Measurements from ENCODE around the gene DPYD. TPM values are rescaled to one million over a fixed set of nuclear protein-coding genes. Genes with fewer than 3 reads are reported as not detected.

The DPYD gene
- total RNA-seq, 1 donor from 2014 or later, result 45.7 TPM

GRCh38 chr1:97433094-97433823, 487.6 kb downstream of the DPYD start:
- intact Hi-C loops (cut with DNase I), result no loop called here
- no peak for DNase-seq (ENCODE audit: low spot score)
- peak; percentile 88 for ATAC-seq

DNA sequence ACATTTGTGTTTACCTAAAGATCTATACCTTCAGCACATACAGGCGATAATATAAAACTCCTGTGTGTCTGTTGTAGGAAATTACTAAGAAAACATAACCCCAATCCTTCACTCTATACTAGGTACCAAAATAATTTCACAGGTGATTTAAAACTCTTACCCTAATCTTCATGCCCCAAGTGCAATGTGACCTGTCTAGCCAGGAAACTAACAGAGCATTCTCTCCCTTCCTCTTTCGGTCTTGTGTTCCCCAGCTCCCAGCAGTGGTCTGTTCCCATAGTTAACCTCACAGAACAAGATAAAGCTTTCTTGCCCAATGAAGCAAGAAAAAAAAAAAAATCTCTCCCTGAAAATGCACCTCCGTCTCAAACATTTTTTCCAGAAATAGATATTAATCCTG, 493.5 kb downstream of the DPYD start:
- ATAC-seq, result no peak
- no peak for DNase-seq (ENCODE audit: low spot score)
- intact Hi-C loops (cut with DNase I), result no loop called here

- intact Hi-C loops (cut with DNase I), result loop anchor here (5.0 kb wide), 1 partner anchor 733 kb away; no protein-coding TSS in a partner anchor
- ATAC-seq, result no peak
Observed at GRCh38 chr1:97424209-97424608, 496.6 kb downstream of the DPYD start.

DNA sequence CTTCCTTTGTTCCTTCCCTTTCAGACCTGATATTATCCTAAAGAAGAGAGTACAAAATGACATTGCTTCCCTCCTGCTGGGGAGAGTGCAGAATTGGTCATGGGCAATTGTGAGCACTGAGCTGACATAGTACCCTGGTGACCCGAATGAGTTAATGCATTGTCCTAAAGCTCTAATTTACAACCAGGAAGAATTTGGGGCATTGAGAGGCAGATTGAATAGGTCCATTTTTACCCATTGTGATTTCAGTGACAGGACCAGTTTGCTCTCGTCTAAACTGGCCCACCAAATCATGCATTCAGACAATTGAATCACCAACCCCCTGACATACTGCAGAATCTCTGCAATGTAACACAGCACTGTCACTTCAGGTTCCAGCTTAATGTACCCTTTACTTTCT, 497.4 kb downstream of the DPYD start:
- DNase-seq (ENCODE audit: low spot score), result no peak
- intact Hi-C loops (cut with DNase I), result loop anchor here (5.0 kb wide), 1 partner anchor 734 kb away; no protein-coding TSS in a partner anchor
- no peak for ATAC-seq

More at GRCh38 chr1:97424209-97424608, 496.6 kb downstream of the DPYD start:
- DNase-seq (ENCODE audit: low spot score), result no peak

DNA sequence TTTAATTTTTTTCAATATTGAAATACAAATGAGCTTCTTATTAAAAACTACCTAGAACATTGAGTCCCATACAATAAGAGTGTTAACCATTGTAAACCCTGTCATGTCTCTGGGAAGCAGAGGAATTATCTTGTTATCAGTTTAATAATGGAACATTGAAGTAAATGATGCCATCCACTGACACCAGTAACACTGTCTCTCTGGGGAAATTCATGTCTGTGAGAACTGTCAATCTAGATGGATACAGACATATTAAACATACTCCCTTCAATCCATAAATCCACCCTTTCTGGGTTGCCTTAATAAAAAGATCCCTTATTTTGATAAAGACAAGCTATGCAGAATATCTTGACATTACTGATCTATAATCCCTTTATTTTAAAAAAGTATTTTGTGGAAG, 503.2 kb downstream of the DPYD start:
- ATAC-seq (no peak), DNase-seq (ENCODE audit: low spot score) (no peak)
- intact Hi-C loops (cut with DNase I), result no loop called here

DNA sequence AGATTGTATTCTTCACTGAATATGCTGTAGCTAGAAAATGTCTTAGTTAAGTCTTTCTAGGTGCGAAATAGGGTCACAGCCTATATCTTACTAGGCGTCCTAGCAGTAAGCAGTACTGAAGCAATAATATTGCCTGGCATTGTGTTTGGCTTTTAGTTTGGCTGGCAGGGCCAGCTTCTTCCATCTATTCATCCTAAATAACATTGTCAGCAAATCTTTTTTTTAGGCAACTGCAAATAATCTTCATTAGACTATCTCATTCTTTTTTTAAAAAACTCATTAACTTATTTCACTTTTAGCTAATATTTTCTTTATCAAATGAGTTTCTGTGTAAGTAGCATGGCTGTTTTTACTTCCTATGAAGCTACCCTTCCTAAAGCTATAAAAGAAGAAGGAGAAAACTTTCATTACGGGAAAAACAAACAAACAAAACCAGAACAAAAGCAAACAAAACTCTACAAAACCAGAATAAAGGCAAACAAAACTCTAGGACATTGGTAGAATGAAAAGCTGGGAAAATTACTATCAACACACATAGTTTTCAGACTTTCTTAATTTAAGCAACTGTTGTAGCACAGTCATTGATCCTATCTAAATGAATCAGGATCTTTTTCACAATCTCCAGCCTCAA, 506.0 kb downstream of the DPYD start:
- intact Hi-C loops (cut with DNase I), result no loop called here
- DNase-seq (ENCODE audit: low spot score) (no peak), ATAC-seq (no peak)

DNA sequence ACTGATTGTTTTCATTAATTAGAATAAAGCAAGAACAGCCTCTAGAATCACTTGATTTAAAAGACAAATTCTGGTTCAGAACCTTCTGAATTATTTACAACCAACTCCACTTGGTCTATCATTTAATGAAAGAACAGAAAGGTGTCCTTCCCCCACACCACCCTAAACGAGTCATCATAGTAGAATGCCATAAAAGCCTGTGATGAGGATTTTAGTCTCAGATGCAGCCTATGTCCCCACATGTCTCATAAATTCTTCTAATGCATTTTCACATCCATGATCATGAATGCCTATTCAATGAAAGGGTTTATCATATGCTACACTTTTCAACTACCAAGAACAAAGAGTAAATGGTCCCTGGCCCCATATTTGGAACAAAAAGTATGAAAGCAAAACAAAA, 508.1 kb downstream of the DPYD start:
- DNase-seq (ENCODE audit: low spot score), result no peak
- no peak for ATAC-seq
- intact Hi-C loops (cut with DNase I), result no loop called here

DNA sequence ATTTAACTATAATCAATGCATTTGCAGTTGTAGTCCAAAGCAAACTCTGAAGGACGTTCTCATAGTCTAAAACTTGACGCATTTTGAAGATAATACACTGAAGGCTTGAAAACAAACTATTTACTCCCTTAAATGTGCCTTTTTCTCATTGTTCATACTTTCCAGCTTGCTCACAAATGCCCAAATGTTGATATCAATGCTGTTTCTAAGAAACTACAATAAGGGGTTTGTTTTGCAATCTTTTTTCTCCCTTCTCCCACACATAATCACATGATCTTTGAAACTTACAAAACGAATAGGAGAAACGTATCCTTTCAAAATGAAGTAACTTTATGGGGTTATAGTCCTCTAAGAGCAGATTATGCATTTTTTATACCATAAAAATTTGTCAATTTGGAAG, 508.7 kb downstream of the DPYD start:
- intact Hi-C loops (cut with DNase I), result no loop called here
- DNase-seq (ENCODE audit: low spot score), result no peak
- ATAC-seq, result peak; percentile 70

- intact Hi-C loops (cut with DNase I), result no loop called here
- DNase-seq (ENCODE audit: low spot score), result no peak
- ATAC-seq, result no peak
Observed at GRCh38 chr1:97396463-97396862, 524.4 kb downstream of the DPYD start.

DNA sequence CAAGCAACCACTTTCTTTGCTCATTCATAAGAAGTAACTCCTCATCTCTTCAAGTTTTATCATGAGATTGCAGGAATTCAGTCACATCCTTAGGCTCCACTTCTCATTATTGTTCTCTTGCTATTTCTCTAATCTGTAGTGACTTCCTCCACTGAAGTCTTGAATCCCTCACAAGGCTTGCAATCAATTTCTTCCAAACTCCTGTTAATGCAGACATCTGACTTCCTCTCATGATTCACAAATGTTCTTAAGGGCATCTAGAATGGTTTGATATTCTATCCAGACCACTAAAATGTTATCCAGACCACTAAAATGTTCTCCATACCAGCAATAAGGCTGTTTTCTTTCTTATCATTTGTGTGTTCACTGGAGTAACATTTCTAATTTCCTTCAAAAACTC, 528.1 kb downstream of the DPYD start:
- intact Hi-C loops (cut with DNase I), result no loop called here
- no peak for ATAC-seq
- DNase-seq (ENCODE audit: low spot score), result no peak

GRCh38 chr1:97385536-97386277, 535.1 kb downstream of the DPYD start:
- ATAC-seq, result no peak
- no peak for DNase-seq (ENCODE audit: low spot score)
- intact Hi-C loops (cut with DNase I), result no loop called here

DNA sequence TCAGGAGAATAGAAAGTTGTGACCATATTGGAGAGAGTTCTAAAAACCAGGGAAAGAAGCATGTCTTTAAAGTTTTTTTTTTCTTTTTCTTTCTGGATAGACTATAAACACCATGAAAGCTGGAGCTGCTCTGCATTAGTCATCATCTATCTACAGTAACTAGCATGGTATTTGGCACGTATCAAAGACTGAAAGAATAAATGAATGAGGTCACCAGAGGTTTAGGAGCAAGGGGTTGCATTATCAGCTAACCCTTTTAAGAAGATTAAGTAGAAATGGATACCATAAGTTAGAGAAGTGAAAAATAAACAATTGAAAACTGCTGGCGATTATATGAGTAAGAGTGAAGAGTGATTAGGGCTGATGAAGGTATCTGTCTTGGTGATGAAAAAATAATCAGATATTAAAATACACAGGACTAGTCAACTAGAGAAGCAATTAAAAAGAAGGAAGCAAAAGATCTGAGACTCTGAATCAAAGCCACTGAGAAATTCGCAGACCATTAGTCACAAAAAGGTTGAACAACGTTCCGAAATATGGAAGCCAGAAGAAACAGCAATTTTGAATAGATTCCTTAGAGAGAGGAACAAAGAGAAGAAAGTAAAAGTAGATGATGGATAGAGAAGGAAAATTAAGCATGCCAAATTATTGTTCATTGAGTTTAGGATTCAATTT, 536.4 kb downstream of the DPYD start:
- no peak for DNase-seq (ENCODE audit: low spot score)
- intact Hi-C loops (cut with DNase I), result no loop called here
- ATAC-seq, result no peak

- intact Hi-C loops (cut with DNase I), result no loop called here
Observed at GRCh38 chr1:97383797-97384196, 537.0 kb downstream of the DPYD start.

GRCh38 chr1:97382206-97382605, 538.6 kb downstream of the DPYD start:
- intact Hi-C loops (cut with DNase I), result no loop called here
- ATAC-seq (no peak), DNase-seq (ENCODE audit: low spot score) (no peak)

More at GRCh38 chr1:97383797-97384196, 537.0 kb downstream of the DPYD start:
- DNase-seq (ENCODE audit: low spot score), result no peak
- ATAC-seq, result no peak

GRCh38 chr1:97379387-97380075, 541.3 kb downstream of the DPYD start:
- ATAC-seq (no peak), DNase-seq (ENCODE audit: low spot score) (no peak)
- intact Hi-C loops (cut with DNase I), result no loop called here

DNA sequence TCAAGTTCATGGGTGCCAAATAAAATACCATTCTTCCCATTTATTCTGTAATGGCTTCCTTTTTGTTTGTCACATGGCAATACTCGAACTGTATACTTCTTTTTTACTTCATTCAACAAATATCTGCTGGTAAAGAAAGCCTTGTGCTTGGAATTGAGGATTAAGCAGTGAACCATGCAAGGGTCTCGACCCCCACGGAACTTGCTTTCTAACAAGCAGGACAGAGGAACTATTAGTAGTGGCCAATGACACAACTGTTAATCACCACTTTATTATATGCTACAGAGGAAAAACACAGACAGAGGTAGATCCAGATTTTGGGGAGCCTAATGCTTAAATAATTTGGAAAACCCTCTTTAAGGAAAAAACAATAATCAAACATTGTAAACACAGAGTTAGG, 542.2 kb downstream of the DPYD start:
- DNase-seq (ENCODE audit: low spot score), result no peak
- ATAC-seq, result no peak
- intact Hi-C loops (cut with DNase I), result no loop called here

GRCh38 chr1:97377432-97378034, 543.3 kb downstream of the DPYD start:
- no peak for DNase-seq (ENCODE audit: low spot score)
- intact Hi-C loops (cut with DNase I), result no loop called here
- no peak for ATAC-seq

- intact Hi-C loops (cut with DNase I), result no loop called here
- ATAC-seq, result no peak
- no peak for DNase-seq (ENCODE audit: low spot score)
Observed at GRCh38 chr1:97373000-97373399, 547.8 kb downstream of the DPYD start.

DNA sequence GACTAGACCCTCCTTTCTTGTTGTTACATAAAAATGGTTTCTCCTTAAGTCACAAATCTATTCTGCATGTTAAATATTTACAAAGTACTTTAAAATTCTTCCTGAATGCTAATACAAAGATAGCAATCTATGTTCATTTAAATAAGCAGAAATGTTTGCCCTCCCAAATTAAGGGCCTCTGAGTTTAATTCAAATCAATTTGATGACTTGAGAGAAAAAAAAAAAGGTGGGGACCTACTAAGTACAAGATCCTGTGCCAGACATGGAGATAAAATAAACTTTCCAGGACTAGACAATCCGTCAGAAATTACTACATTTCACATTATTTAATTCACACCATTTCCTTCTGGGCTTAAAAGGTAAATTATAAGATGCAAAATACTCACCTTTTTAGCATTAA, 548.3 kb downstream of the DPYD start:
- ATAC-seq, result no peak

More for the DNA sequence above, 548.3 kb downstream of the DPYD start:
- intact Hi-C loops (cut with DNase I), result no loop called here
- DNase-seq (ENCODE audit: low spot score), result no peak

Data from sciatic nerve (tissue), 2 donors.